ENCODE results near the gene SDCCAG8. TPM values are rescaled to one million over a fixed set of nuclear protein-coding genes. Genes with fewer than 3 reads are reported as not detected.

The SDCCAG8 gene
- total RNA-seq, 1 experiment from 2014 or later = 36.6 TPM

DNA sequence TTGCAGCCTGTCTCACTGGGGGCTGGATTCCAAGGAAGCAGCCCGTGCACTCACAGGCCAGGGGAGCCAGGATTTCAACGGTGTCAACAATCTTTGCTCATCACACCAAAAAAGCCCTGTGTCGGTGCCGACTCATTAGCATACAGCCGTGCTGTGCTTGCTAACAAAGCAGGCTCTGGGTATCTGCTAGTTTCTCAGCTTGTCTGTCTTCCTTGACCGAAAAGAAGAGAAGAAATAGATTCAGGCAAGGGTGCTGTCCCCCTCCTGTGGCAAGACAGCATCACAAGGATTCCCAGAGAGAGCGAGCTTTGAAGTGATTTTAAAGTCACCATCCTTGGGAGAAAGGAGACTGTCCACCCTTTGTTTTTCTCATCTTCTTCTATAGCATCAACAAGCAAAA is 214.7 kb downstream of the SDCCAG8 start:
- no peaks in the 10 kb centered on the region for H4K20me1 ChIP-seq (ENCODE audit: insufficient read depth, low read depth, low read length)
- no peaks in the 10 kb centered on the region for H3K36me3 ChIP-seq (ENCODE audit: insufficient read depth, low read length)
- H3K9me3 ChIP-seq (ENCODE audit: low read length) = no peaks in the 10 kb centered on the region
- no peak overlapping the region for H2AFZ ChIP-seq (ENCODE audit: low read length)
- no peak overlapping the region for H3K9ac ChIP-seq (ENCODE audit: low read length)
- no peaks in the 10 kb centered on the region for H3K9me2 ChIP-seq (replicated peaks; ENCODE audit: insufficient read depth, low read length)
- DNase-seq = no peak
- H3K4me3 ChIP-seq (ENCODE audit: low read length) = no peak overlapping the region
- H3K27ac ChIP-seq (ENCODE audit: low read length) = no peak overlapping the region
- H3K27me3 ChIP-seq (ENCODE audit: low read length) = no peaks in the 10 kb centered on the region
- peaks cover 20% of the 10 kb centered on the region for H3K4me1 ChIP-seq (ENCODE audit: low read length)
- no peak overlapping the region for H3K4me2 ChIP-seq (ENCODE audit: low read depth, low read length, poor library complexity, severe bottlenecking)
- H3K79me2 ChIP-seq (ENCODE audit: low read length) = no peaks in the 10 kb centered on the region

DNA sequence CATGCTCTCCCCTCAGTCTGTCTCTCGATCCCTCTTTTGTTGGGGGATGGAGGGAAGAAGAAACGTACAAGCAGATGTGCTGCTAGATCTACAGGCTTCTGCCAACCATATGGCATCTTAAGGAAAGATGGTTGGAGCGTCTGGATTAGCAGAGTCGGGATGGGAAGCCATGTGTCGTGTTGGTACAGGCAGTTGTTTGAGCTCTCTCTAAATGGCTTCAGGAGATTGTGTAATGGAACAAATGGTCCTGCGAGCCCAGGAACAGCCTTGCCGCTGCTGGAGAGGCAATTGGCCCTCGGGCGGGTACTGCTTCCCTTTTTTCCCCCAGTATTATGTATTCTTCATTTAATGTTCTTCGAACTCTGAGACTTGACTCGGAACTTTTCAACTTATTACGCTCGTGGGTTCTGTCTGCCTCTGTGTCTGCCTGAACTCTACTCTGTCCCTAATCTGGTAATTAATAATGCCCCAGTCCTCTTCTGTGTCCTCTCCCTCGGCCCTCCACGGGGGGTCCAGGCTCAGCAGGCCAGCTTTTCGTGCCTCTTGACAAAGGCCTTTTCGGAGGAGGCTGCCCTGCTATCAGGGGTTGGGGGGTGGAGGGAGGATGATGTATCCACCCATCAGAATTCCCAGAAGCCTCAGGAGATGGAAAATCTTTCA is 215.3 kb downstream of the SDCCAG8 start:
- DNase-seq = no peak
- Histone ChIP-seq H3K9me2 (replicated peaks; ENCODE audit: insufficient read depth, low read length) (no peaks in the 10 kb centered on the region), H3K4me1 (ENCODE audit: low read length) (peaks cover 20% of the 10 kb centered on the region), H3K27ac (ENCODE audit: low read length) (0 out of 2 replicates have a peak overlapping the region, but pooled peaks have one; percentile 29), H3K4me2 (ENCODE audit: low read depth, low read length, poor library complexity, severe bottlenecking) (peak overlapping the region; percentile 53), H3K4me3 (ENCODE audit: low read length) (no peak overlapping the region), H3K79me2 (ENCODE audit: low read length) (no peaks in the 10 kb centered on the region), H3K9me3 (ENCODE audit: low read length) (no peaks in the 10 kb centered on the region), H3K36me3 (ENCODE audit: insufficient read depth, low read length) (no peaks in the 10 kb centered on the region), H3K9ac (ENCODE audit: low read length) (no peak overlapping the region), H4K20me1 (ENCODE audit: insufficient read depth, low read depth, low read length) (no peaks in the 10 kb centered on the region), H3K27me3 (ENCODE audit: low read length) (no peaks in the 10 kb centered on the region), H2AFZ (ENCODE audit: low read length) (no peak overlapping the region)

GRCh38 chr1:243471754-243472745 is 216.2 kb downstream of the SDCCAG8 start:
- H3K9me2 ChIP-seq (replicated peaks; ENCODE audit: insufficient read depth, low read length) = no peaks in the 10 kb centered on the region
- peak; percentile 61 for DNase-seq
- H3K9me3 ChIP-seq (ENCODE audit: low read length) = no peaks in the 10 kb centered on the region
- H3K27ac ChIP-seq (ENCODE audit: low read length) = peak overlapping the region; percentile 63
- no peak overlapping the region for H3K4me3 ChIP-seq (ENCODE audit: low read length)
- H2AFZ ChIP-seq (ENCODE audit: low read length) = 0 out of 2 replicates have a peak overlapping the region, but pooled peaks have one; percentile 55
- no peaks in the 10 kb centered on the region for H3K79me2 ChIP-seq (ENCODE audit: low read length)
- no peaks in the 10 kb centered on the region for H3K36me3 ChIP-seq (ENCODE audit: insufficient read depth, low read length)
- H3K27me3 ChIP-seq (ENCODE audit: low read length) = no peaks in the 10 kb centered on the region
- no peak overlapping the region for H3K9ac ChIP-seq (ENCODE audit: low read length)
- no peaks in the 10 kb centered on the region for H4K20me1 ChIP-seq (ENCODE audit: insufficient read depth, low read depth, low read length)
- peak overlapping the region; percentile 53 for H3K4me2 ChIP-seq (ENCODE audit: low read depth, low read length, poor library complexity, severe bottlenecking)
- H3K4me1 ChIP-seq (ENCODE audit: low read length) = peaks cover 20% of the 10 kb centered on the region

DNA sequence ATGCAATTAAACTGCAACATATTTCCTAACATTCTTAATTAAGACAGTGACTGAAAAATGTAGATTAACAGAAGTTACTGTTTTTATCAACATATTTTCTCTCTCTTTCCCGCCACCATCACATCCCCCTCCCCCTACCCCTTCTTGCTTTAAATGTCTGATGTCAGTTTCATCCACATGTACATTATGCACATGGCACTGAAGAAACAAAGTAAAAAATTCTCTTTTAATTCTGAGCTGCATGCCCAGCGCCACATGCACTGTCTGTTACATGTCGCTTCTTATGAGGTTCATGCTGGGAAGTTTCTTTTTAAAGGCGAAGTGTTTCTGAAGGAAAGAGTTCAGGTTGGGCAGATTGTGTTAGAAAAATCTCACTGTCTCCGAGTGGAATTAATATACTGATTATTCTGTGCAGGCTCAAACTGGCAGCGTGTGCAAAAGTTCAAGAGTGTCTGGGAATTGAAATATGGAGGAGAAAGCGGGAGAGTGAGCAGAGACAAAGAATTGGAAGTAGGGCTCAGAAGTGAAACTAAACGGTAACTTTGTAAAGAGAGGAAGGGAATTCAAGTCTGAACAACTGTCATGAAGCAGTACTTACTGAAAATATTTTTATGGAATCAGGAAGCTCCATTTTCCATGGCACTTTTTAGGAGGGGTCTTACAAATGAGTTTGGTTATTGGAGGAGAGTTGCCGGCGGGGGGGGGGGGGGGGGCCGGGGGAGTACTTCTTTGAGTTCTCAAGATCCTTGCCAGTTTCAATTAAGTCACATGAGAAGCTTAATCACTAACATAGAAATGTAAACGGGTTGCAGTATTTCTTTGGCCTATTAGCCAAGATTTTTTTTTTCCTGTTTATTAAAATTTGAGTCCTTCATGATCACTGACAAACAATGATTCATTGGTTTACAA is 217.6 kb downstream of the SDCCAG8 start:
- no peak overlapping the region for H3K9ac ChIP-seq (ENCODE audit: low read length)

GRCh38 chr1:243474136-243474881 is 218.5 kb downstream of the SDCCAG8 start:
- Histone ChIP-seq H4K20me1 (ENCODE audit: insufficient read depth, low read depth, low read length) (no peaks in the 10 kb centered on the region), H3K9ac (ENCODE audit: low read length) (no peak overlapping the region), H3K4me1 (ENCODE audit: low read length) (peaks cover 20% of the 10 kb centered on the region), H3K4me2 (ENCODE audit: low read depth, low read length, poor library complexity, severe bottlenecking) (no peak overlapping the region), H3K79me2 (ENCODE audit: low read length) (no peaks in the 10 kb centered on the region), H3K27ac (ENCODE audit: low read length) (no peak overlapping the region), H3K36me3 (ENCODE audit: insufficient read depth, low read length) (no peaks in the 10 kb centered on the region), H3K9me3 (ENCODE audit: low read length) (no peaks in the 10 kb centered on the region), H3K9me2 (replicated peaks; ENCODE audit: insufficient read depth, low read length) (no peaks in the 10 kb centered on the region), H3K4me3 (ENCODE audit: low read length) (no peak overlapping the region), H3K27me3 (ENCODE audit: low read length) (no peaks in the 10 kb centered on the region), H2AFZ (ENCODE audit: low read length) (no peak overlapping the region)
- no peak for DNase-seq

More for the DNA sequence above, 217.6 kb downstream of the SDCCAG8 start:
- Histone ChIP-seq H3K4me2 (ENCODE audit: low read depth, low read length, poor library complexity, severe bottlenecking) (no peak overlapping the region), H3K4me3 (ENCODE audit: low read length) (no peak overlapping the region), H3K36me3 (ENCODE audit: insufficient read depth, low read length) (no peaks in the 10 kb centered on the region), H3K79me2 (ENCODE audit: low read length) (no peaks in the 10 kb centered on the region), H3K4me1 (ENCODE audit: low read length) (peaks cover 20% of the 10 kb centered on the region), H4K20me1 (ENCODE audit: insufficient read depth, low read depth, low read length) (no peaks in the 10 kb centered on the region), H2AFZ (ENCODE audit: low read length) (no peak overlapping the region), H3K9me2 (replicated peaks; ENCODE audit: insufficient read depth, low read length) (no peaks in the 10 kb centered on the region), H3K9me3 (ENCODE audit: low read length) (no peaks in the 10 kb centered on the region), H3K27ac (ENCODE audit: low read length) (no peak overlapping the region), H3K27me3 (ENCODE audit: low read length) (no peaks in the 10 kb centered on the region)
- DNase-seq = no peak

- H3K4me3 ChIP-seq (ENCODE audit: low read length) = no peak overlapping the region
Observed at GRCh38 chr1:243474906-243475305, 219.1 kb downstream of the SDCCAG8 start.

DNA sequence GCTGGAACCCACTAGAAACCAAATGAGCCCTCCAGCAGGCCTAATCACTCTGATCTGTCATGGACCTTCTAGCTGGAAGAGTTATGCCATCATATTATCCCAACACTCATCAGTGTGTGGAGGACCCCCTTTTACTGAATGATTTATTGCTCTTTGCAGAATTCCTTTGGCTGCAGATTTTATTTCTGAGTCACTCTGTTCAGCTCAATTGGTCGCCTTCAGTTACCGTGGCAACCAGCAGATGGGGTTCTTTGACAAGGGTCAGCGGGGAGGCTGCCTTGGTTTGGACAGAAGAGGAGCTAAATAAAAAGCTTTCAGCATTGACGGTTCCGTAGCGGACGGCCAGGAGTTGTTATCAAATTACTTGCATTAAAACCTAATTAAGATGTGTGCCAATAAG is 220.1 kb downstream of the SDCCAG8 start:
- H3K4me2 ChIP-seq (ENCODE audit: low read depth, low read length, poor library complexity, severe bottlenecking) = no peak overlapping the region
- H3K36me3 ChIP-seq (ENCODE audit: insufficient read depth, low read length) = no peaks in the 10 kb centered on the region
- no peak for DNase-seq
- no peaks in the 10 kb centered on the region for H3K79me2 ChIP-seq (ENCODE audit: low read length)
- no peaks in the 10 kb centered on the region for H3K27me3 ChIP-seq (ENCODE audit: low read length)
- peaks cover 17% of the 10 kb centered on the region for H3K4me1 ChIP-seq (ENCODE audit: low read length)
- no peaks in the 10 kb centered on the region for H3K9me2 ChIP-seq (replicated peaks; ENCODE audit: insufficient read depth, low read length)
- no peaks in the 10 kb centered on the region for H3K9me3 ChIP-seq (ENCODE audit: low read length)
- no peak overlapping the region for H3K27ac ChIP-seq (ENCODE audit: low read length)
- no peak overlapping the region for H3K4me3 ChIP-seq (ENCODE audit: low read length)
- no peak overlapping the region for H2AFZ ChIP-seq (ENCODE audit: low read length)
- no peak overlapping the region for H3K9ac ChIP-seq (ENCODE audit: low read length)
- H4K20me1 ChIP-seq (ENCODE audit: insufficient read depth, low read depth, low read length) = no peaks in the 10 kb centered on the region

More at GRCh38 chr1:243474906-243475305, 219.1 kb downstream of the SDCCAG8 start:
- no peak overlapping the region for H2AFZ ChIP-seq (ENCODE audit: low read length)
- H3K9me3 ChIP-seq (ENCODE audit: low read length) = no peaks in the 10 kb centered on the region
- no peak for DNase-seq
- no peaks in the 10 kb centered on the region for H3K79me2 ChIP-seq (ENCODE audit: low read length)
- H4K20me1 ChIP-seq (ENCODE audit: insufficient read depth, low read depth, low read length) = no peaks in the 10 kb centered on the region
- H3K27ac ChIP-seq (ENCODE audit: low read length) = no peak overlapping the region
- H3K9ac ChIP-seq (ENCODE audit: low read length) = no peak overlapping the region
- no peaks in the 10 kb centered on the region for H3K27me3 ChIP-seq (ENCODE audit: low read length)
- H3K4me2 ChIP-seq (ENCODE audit: low read depth, low read length, poor library complexity, severe bottlenecking) = no peak overlapping the region
- no peaks in the 10 kb centered on the region for H3K36me3 ChIP-seq (ENCODE audit: insufficient read depth, low read length)
- no peaks in the 10 kb centered on the region for H3K9me2 ChIP-seq (replicated peaks; ENCODE audit: insufficient read depth, low read length)
- peaks cover 20% of the 10 kb centered on the region for H3K4me1 ChIP-seq (ENCODE audit: low read length)

All from Karpas-422 (cell line).